ENCODE results near the gene FRMD5. TPM values are rescaled to one million over a fixed set of nuclear protein-coding genes. Genes with fewer than 3 reads are reported as not detected.

Gene FRMD5
- total and polyA plus RNA-seq, 7 donors = 0.41 to 1.8 (median 0.92) TPM

DNA sequence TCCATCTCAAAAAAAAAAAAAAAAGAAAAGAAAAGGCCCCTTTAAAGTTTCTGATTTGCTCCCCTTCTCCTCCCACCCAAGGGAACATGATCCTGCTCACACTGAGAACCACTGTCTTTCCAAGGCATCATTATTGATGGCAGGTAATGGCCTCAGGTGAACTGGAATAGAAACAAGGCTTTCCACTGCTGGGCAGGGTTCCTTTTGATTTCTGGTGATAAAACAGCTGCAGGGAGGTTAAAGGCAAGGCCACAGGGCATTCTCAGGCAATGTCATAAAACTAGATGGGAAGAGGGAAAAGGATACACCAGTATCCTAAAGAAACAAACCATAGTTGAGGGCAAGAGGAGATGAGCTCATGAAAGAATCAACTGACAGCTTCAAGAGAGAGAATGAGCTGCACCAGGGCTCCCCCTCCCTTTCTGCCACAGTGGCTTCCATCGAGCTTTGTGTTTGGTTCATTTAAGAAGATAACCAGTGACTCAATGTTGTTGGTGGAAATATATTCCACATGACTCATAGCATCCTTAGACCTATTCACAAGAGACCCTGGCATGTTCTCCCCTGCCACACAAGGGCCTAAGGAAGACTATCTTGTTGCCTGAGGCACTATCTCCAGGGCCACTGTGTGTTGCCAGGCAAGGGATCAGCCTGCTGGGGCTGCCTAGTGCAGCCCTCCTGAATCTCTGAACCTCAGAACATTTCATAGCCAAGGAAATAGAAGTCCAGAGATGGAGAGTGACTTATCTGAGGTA lies 281.9 kb downstream of the FRMD5 start:
- H3K27me3 ChIP-seq = no peaks in the 10 kb centered on the region
- H3K9me3 ChIP-seq = no peaks in the 10 kb centered on the region
- H3K4me3 ChIP-seq = no peak overlapping the region
- TF ChIP-seq EP300 (IDR thresholded peaks at IDR 0.05) (no peak), POLR2A (IDR thresholded peaks at IDR 0.05) (no peak), POLR2AphosphoS5 (IDR thresholded peaks at IDR 0.05) (peak in 2 of 4 donors; percentile 11 to 27)
- TF ChIP-seq, protein P1, sequence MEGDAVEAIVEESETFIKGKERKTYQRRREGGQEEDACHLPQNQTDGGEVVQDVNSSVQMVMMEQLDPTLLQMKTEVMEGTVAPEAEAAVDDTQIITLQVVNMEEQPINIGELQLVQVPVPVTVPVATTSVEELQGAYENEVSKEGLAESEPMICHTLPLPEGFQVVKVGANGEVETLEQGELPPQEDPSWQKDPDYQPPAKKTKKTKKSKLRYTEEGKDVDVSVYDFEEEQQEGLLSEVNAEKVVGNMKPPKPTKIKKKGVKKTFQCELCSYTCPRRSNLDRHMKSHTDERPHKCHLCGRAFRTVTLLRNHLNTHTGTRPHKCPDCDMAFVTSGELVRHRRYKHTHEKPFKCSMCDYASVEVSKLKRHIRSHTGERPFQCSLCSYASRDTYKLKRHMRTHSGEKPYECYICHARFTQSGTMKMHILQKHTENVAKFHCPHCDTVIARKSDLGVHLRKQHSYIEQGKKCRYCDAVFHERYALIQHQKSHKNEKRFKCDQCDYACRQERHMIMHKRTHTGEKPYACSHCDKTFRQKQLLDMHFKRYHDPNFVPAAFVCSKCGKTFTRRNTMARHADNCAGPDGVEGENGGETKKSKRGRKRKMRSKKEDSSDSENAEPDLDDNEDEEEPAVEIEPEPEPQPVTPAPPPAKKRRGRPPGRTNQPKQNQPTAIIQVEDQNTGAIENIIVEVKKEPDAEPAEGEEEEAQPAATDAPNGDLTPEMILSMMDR (IDR thresholded peaks at IDR 0.05) = no peak
- H3K4me1 ChIP-seq = peaks cover 0 to 32% (median 15%) of the 10 kb centered on the region in 4 donors
- intact Hi-C loops (cut with DNase I) = no loop called here
- H3K36me3 ChIP-seq = no peaks in the 10 kb centered on the region
- peak overlapping the region in 2 of 4 donors; percentile 57 to 67 for H3K27ac ChIP-seq
- no peak for DNase-seq
- WGBS, 2 donors = 43 to 47% methylated on average over 1 of the region's 1 CpG

DNA sequence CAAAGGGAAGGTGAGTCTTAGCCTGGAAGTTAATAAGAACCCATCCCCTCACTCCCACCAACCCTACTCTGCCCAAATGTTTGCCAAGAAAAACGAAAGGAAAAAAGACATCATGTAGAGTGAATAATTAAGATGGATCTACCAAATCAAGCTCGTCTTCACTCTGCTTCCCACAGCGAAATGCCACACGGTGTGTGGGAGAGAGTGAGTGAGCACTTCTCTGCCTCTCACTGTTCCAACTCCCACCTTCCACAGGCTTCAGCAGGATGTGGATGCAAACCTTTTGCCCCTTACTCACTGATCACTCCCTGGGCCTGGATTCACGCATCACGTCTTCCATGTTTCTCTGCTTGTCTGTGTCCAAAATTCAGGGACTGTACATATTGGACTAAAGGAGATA lies 282.9 kb downstream of the FRMD5 start:
- 93 to 95% methylated on average over 6 of the region's 6 CpGs for WGBS, 2 donors
- DNase-seq = no peak
- TF ChIP-seq POLR2AphosphoS5 (IDR thresholded peaks at IDR 0.05) (no peak), POLR2A (IDR thresholded peaks at IDR 0.05) (no peak), EP300 (IDR thresholded peaks at IDR 0.05) (no peak)
- TF ChIP-seq, protein P1 (IDR thresholded peaks at IDR 0.05) = no peak
- intact Hi-C loops (cut with DNase I) = no loop called here
- H3K27ac ChIP-seq = peak overlapping the region in 1 of 4 donors; percentile 67
- no peak overlapping the region for H3K4me3 ChIP-seq
- no peaks in the 10 kb centered on the region for H3K27me3 ChIP-seq
- peaks cover 0 to 32% (median 15%) of the 10 kb centered on the region in 4 donors for H3K4me1 ChIP-seq
- H3K9me3 ChIP-seq = no peaks in the 10 kb centered on the region
- no peaks in the 10 kb centered on the region for H3K36me3 ChIP-seq

DNA sequence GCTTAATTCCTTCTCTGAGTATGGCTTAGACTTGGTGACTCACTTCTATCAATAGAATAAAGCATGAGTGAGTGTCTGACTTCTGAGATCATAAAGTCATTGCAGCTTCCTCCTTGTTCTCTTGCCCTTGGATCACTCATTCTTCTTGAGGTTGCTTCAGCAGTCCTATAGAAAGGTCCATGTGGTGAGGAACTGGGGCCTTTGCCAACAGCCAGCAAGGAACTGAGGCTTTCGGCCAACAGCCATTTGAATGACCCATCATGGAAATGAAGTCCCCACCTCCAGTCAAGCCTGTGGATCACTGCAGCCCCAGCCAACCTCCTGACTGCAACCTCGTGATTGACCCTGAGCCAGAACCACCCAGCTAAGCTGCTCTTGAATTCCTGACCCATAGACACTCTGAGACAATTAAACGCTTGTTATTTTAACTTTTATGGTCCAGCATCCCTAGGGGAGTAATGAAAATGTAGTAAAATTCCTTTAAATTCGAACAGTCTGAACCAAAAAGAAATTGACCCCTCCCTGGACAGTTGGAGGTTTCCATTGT lies 283.8 kb downstream of the FRMD5 start:
- no peaks in the 10 kb centered on the region for H3K27me3 ChIP-seq
- intact Hi-C loops (cut with DNase I) = no loop called here
- H3K9me3 ChIP-seq = no peaks in the 10 kb centered on the region
- 79 to 84% methylated on average over 4 of the region's 4 CpGs for WGBS, 2 donors
- no peak overlapping the region for H3K4me3 ChIP-seq
- H3K36me3 ChIP-seq = no peaks in the 10 kb centered on the region
- TF ChIP-seq POLR2A (IDR thresholded peaks at IDR 0.05) = no peak
- no peak for TF ChIP-seq EP300 (IDR thresholded peaks at IDR 0.05)
- TF ChIP-seq, protein P1 (IDR thresholded peaks at IDR 0.05) = no peak
- H3K4me1 ChIP-seq = peaks cover 0 to 32% (median 15%) of the 10 kb centered on the region in 4 donors
- DNase-seq = no peak
- no peak overlapping the region for H3K27ac ChIP-seq

DNA sequence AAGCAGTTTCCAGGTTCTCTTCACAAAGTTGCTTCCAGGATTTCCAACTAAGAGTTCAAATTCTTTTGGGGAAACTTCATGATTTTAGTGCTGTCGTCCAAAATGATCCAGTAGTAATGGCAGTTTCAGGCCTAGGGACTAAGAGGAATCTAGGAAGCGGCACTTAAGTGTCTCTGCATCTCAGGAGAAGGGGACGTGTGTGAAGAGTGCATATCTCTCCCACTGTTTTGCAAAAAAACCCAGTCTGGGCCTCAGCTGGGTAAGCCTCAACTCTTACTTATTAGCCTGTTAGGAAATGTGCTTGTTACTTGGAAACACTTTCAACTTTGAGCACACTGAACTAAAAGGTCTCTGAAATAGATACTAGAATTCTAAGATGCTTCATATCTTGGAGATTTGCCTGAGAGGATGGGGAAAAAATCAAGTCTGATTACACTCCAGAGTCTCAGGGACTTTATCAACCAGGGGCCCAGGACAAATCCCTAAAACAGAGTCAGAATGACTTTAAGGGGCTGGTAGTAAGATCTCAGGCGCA lies 286.5 kb downstream of the FRMD5 start:
- Histone ChIP-seq H3K4me3 (no peak overlapping the region), H3K27ac (no peak overlapping the region), H3K4me1 (peaks cover 0 to 19% (median 6%) of the 10 kb centered on the region in 4 donors), H3K27me3 (no peaks in the 10 kb centered on the region), H3K36me3 (no peaks in the 10 kb centered on the region), H3K9me3 (no peaks in the 10 kb centered on the region)
- no peak for DNase-seq
- intact Hi-C loops (cut with DNase I) = no loop called here
- WGBS, 2 donors = 77 to 95% methylated on average over 4 of the region's 4 CpGs
- TF ChIP-seq EP300 (IDR thresholded peaks at IDR 0.05) (no peak), POLR2AphosphoS5 (IDR thresholded peaks at IDR 0.05) (no peak)

DNA sequence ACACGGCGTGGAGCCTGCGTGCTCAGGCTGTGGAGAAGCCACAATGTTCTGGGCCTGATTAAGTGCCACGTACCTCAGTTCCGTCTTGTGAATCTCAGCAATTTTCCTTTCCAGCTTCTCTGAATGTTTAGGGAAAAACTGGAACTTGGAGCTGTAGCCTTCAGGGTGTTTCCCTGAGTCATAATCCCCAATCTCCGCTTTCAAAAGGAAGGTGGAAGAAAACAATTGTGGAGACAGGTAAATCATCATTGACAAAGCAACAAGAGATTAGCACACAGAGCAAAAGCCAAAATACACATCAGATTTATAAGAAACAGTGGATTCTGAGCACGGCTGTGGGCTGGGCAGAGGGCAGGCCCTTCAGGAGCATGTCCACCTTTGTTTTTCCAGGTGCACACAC lies 289.3 kb downstream of the FRMD5 start:
- H3K36me3 ChIP-seq = no peaks in the 10 kb centered on the region
- H3K27ac ChIP-seq = no peak overlapping the region
- intact Hi-C loops (cut with DNase I) = loop anchor here (2.0 kb wide), 1 partner anchor 161 kb away; no protein-coding TSS in a partner anchor
- WGBS, 2 donors = 95 to 96% methylated on average over 7 of the region's 7 CpGs
- no peaks in the 10 kb centered on the region for H3K9me3 ChIP-seq
- peaks cover 0 to 6% (median 0%) of the 10 kb centered on the region in 4 donors for H3K4me1 ChIP-seq
- H3K4me3 ChIP-seq = no peak overlapping the region
- DNase-seq = no peak
- no peaks in the 10 kb centered on the region for H3K27me3 ChIP-seq
- TF ChIP-seq EP300 (IDR thresholded peaks at IDR 0.05) (no peak), POLR2AphosphoS5 (IDR thresholded peaks at IDR 0.05) (no peak), POLR2A (IDR thresholded peaks at IDR 0.05) (no peak)
- TF ChIP-seq, protein P1 (IDR thresholded peaks at IDR 0.05) = no peak

All from sigmoid colon (tissue), 7 donors.